Neural cell (in vitro differentiated cells): ENCODE measurements around the gene HERPUD2. TPM values are rescaled to one million over a fixed set of nuclear protein-coding genes. Genes with fewer than 3 reads are reported as not detected.

Experiments used
- H2AFZ ChIP-seq: fragments of 200-600, 300-800 bp; sonication (generic), shearing (Covaris generic); 2 replicates; pipeline ENCODE4 v1.6.0; 2014; ENCODE audit warnings: low read depth, mild to moderate bottlenecking, antibody characterized with exemption, low read length, moderate library complexity
- H3F3A ChIP-seq: fragments of 200-600 bp; shearing (Covaris generic); 2 replicates; pipeline ENCODE4 v1.6.1; 2016; ENCODE audit warnings: mild to moderate bottlenecking, moderate library complexity, mixed read lengths, antibody characterized with exemption, low read length; ENCODE audit not compliant: insufficient read depth, poor library complexity, severe bottlenecking
- H3K27ac ChIP-seq: fragments of 200-600, 300-800 bp; sonication (generic), shearing (Covaris generic); 2 replicates; pipeline ENCODE4 v1.5.1; 2014; ENCODE audit warnings: mild to moderate bottlenecking, low read length, moderate library complexity
- H3K27me3 ChIP-seq: fragments of 300-800, 200-600 bp; sonication (generic), shearing (Covaris generic); 2 replicates; pipeline ENCODE4 v1.6.0; 2014; ENCODE audit warnings: mild to moderate bottlenecking, low read depth, low read length, moderate library complexity; ENCODE audit not compliant: insufficient read depth
- H3K36me3 ChIP-seq: fragments of 300-800, 200-600 bp; sonication (generic), shearing (Covaris generic); 2 replicates; pipeline ENCODE4 v1.5.1; 2014; ENCODE audit warnings: mild to moderate bottlenecking, antibody characterized with exemption, low read length, moderate library complexity; ENCODE audit not compliant: insufficient read depth
- H3K4me2 ChIP-seq: fragments of 300-800, 200-600 bp; sonication (generic), shearing (Covaris generic); 2 replicates; pipeline ENCODE4 v1.6.0; 2014; ENCODE audit warnings: mild to moderate bottlenecking, low read length
- H3K4me3 ChIP-seq: fragments of 300-800, 200-600 bp; sonication (generic), shearing (Covaris generic); 2 replicates; pipeline ENCODE4 v1.5.1; 2014; ENCODE audit warnings: mild to moderate bottlenecking, low read length, moderate library complexity
- H3K79me2 ChIP-seq: fragments of 200-600 bp; shearing (Covaris generic); replicated peaks from 2 replicates; pipeline ENCODE4 v1.6.0; 2014; ENCODE audit warnings: mild to moderate bottlenecking, low read length, moderate library complexity; ENCODE audit not compliant: insufficient read depth
- H3K9ac ChIP-seq: fragments of 300-800, 200-600 bp; sonication (generic), shearing (Covaris generic); 2 replicates; pipeline ENCODE4 v1.6.1; 2016; ENCODE audit warnings: mild to moderate bottlenecking, low read length, mixed read lengths
- H3K9me2 ChIP-seq: fragments of 200-600 bp; shearing (Covaris generic); 2 replicates; pipeline ENCODE4 v1.6.1; 2016; ENCODE audit warnings: mild to moderate bottlenecking, low read length, mixed read lengths; ENCODE audit not compliant: insufficient read depth
- H3K9me3 ChIP-seq: fragments of 200-600, 300-800 bp; sonication (generic), shearing (Covaris generic); 2 replicates; pipeline ENCODE4 v1.6.1; 2016; ENCODE audit warnings: mild to moderate bottlenecking, mixed run types, low read length, moderate library complexity, mixed read lengths
- H4K20me1 ChIP-seq: fragments of 200-600 bp; shearing (Covaris generic); 2 replicates; pipeline ENCODE4 v1.6.1; 2016; ENCODE audit warnings: mild to moderate bottlenecking, mixed run types; ENCODE audit not compliant: insufficient read depth
- EP300 ChIP-seq: fragments of 450-650 bp; conservative IDR thresholded peaks from 2 replicates; pipeline ENCODE4 v1.6.1; 2014; ENCODE audit warnings: antibody characterized with exemption, mild to moderate bottlenecking, moderate library complexity; ENCODE audit not compliant: poor library complexity, severe bottlenecking
- EZH2 ChIP-seq: fragments of 200-600, 300-800 bp; shearing (Covaris generic), sonication (generic); IDR thresholded peaks from 2 replicates; pipeline ENCODE4 v1.6.1; 2014; ENCODE audit warnings: antibody characterized with exemption, low read length, borderline replicate concordance, mild to moderate bottlenecking; ENCODE audit not compliant: insufficient read depth, poor library complexity, severe bottlenecking
- MXI1 ChIP-seq: fragments of 450-650 bp; conservative IDR thresholded peaks from 2 replicates; pipeline ENCODE4 v1.6.1; 2014; ENCODE audit warnings: antibody characterized with exemption, mild to moderate bottlenecking; ENCODE audit not compliant: poor library complexity, severe bottlenecking
- POLR2AphosphoS5 ChIP-seq: IDR thresholded peaks from 2 replicates; pipeline ENCODE4 v1.6.1; 2012
- RAD21 ChIP-seq: fragments of 450-650 bp; conservative IDR thresholded peaks from 2 replicates; pipeline ENCODE4 v1.6.1; 2014; ENCODE audit warnings: antibody characterized with exemption, mild to moderate bottlenecking, moderate library complexity
- SMC3 ChIP-seq: fragments of 450-650 bp; conservative IDR thresholded peaks from 2 replicates; pipeline ENCODE4 v1.6.1; 2014; ENCODE audit warnings: antibody characterized with exemption, mild to moderate bottlenecking, moderate library complexity; ENCODE audit not compliant: poor library complexity
- TAF1 ChIP-seq: IDR thresholded peaks from 2 replicates; pipeline ENCODE4 v1.6.1; 2012; ENCODE audit warnings: low read depth
- polyA plus RNA-seq: library from polyadenylated mRNA; depleted of rRNA; stranded (reverse); fragments of >200 nt; gene quantifications from 2 replicates; pipeline ENCODE4 v1.2.3, GENCODE V29; 2014
- TF ChIP-seq, protein P1 (sequence below): fragments of 450-650 bp; IDR thresholded peaks from 2 replicates; pipeline ENCODE4 v1.5.1; 2014; ENCODE audit warnings: antibody characterized with exemption, mild to moderate bottlenecking, moderate library complexity; ENCODE audit not compliant: poor library complexity, severe bottlenecking
- TF ChIP-seq, protein P2 (sequence below): IDR thresholded peaks from 2 replicates; pipeline ENCODE4 v1.6.1; 2012; ENCODE audit warnings: borderline replicate concordance

Gene HERPUD2
- polyA plus RNA-seq, 1 donor from 2014 or later, result 16.7 TPM

DNA sequence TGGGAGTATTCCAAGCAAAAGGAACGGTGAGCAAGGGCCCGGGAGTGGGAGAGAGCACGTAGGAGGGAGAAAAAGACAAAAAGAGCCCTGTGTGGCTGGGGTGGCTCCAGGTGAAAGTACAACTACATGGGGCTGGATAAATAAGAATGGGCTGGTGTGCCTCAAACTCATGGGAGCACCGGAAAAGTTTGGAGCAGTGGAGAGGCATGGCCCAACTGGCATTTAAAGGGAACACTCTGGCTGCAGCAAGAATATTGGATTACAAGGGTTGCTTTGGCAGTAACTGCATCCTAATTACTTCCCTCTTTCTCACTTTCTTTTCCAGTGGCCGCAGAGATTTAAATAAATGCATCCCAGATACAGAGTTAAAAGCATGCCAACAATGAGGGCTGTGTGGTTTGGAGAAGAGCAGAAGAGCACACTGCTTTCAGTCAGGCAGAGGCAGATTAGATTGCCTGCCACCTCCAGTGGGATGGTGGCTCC, 39.1 kb upstream of the HERPUD2 start:
- no peaks in the 10 kb centered on the region for H3K9me2 ChIP-seq
- H4K20me1 ChIP-seq, result no peaks in the 10 kb centered on the region
- TF ChIP-seq RAD21, result no peak
- TF ChIP-seq SMC3, result no peak
- no peaks in the 10 kb centered on the region for H3K9me3 ChIP-seq
- H3K9ac ChIP-seq, result no peak overlapping the region
- no peaks in the 10 kb centered on the region for H3K79me2 ChIP-seq
- no peaks in the 10 kb centered on the region for H3K27me3 ChIP-seq
- no peak overlapping the region for H3K4me2 ChIP-seq
- no peak overlapping the region for H3K27ac ChIP-seq
- H3K36me3 ChIP-seq, result no peaks in the 10 kb centered on the region
- no peaks in the 10 kb centered on the region for H3F3A ChIP-seq
- H3K4me3 ChIP-seq, result no peak overlapping the region
- no peak overlapping the region for H2AFZ ChIP-seq

DNA sequence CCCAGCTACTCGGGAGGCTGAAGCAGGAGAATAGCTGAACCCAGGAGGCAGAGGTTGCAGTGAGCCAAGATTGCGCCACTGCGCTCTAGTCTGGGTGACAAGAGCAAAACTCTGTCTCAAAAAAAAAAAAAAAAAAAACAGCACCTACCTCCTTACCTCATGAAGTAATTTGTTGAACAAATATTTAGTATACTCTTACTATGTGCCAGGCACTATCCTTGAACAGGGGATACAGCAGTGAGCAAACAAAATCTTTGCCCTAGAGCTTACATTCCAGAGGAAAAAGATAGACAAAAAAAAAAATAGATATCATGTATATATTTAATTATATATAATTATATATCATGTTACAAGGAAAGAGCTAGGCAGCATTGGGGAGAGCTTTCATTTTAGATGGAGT, 36.4 kb upstream of the HERPUD2 start:
- TF ChIP-seq EZH2, result no peak
- TF ChIP-seq SMC3, result no peak
- TF ChIP-seq, protein P1, sequence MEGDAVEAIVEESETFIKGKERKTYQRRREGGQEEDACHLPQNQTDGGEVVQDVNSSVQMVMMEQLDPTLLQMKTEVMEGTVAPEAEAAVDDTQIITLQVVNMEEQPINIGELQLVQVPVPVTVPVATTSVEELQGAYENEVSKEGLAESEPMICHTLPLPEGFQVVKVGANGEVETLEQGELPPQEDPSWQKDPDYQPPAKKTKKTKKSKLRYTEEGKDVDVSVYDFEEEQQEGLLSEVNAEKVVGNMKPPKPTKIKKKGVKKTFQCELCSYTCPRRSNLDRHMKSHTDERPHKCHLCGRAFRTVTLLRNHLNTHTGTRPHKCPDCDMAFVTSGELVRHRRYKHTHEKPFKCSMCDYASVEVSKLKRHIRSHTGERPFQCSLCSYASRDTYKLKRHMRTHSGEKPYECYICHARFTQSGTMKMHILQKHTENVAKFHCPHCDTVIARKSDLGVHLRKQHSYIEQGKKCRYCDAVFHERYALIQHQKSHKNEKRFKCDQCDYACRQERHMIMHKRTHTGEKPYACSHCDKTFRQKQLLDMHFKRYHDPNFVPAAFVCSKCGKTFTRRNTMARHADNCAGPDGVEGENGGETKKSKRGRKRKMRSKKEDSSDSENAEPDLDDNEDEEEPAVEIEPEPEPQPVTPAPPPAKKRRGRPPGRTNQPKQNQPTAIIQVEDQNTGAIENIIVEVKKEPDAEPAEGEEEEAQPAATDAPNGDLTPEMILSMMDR, result no peak
- TF ChIP-seq RAD21, result no peak
- TF ChIP-seq, protein P2, sequence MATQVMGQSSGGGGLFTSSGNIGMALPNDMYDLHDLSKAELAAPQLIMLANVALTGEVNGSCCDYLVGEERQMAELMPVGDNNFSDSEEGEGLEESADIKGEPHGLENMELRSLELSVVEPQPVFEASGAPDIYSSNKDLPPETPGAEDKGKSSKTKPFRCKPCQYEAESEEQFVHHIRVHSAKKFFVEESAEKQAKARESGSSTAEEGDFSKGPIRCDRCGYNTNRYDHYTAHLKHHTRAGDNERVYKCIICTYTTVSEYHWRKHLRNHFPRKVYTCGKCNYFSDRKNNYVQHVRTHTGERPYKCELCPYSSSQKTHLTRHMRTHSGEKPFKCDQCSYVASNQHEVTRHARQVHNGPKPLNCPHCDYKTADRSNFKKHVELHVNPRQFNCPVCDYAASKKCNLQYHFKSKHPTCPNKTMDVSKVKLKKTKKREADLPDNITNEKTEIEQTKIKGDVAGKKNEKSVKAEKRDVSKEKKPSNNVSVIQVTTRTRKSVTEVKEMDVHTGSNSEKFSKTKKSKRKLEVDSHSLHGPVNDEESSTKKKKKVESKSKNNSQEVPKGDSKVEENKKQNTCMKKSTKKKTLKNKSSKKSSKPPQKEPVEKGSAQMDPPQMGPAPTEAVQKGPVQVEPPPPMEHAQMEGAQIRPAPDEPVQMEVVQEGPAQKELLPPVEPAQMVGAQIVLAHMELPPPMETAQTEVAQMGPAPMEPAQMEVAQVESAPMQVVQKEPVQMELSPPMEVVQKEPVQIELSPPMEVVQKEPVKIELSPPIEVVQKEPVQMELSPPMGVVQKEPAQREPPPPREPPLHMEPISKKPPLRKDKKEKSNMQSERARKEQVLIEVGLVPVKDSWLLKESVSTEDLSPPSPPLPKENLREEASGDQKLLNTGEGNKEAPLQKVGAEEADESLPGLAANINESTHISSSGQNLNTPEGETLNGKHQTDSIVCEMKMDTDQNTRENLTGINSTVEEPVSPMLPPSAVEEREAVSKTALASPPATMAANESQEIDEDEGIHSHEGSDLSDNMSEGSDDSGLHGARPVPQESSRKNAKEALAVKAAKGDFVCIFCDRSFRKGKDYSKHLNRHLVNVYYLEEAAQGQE, result no peak
- TF ChIP-seq EP300, result no peak
- no peak for TF ChIP-seq POLR2AphosphoS5
- TF ChIP-seq MXI1, result no peak
- no peak for TF ChIP-seq TAF1
- Histone ChIP-seq H3K79me2 (no peaks in the 10 kb centered on the region), H3F3A (no peaks in the 10 kb centered on the region), H3K9me3 (no peaks in the 10 kb centered on the region), H3K9me2 (no peaks in the 10 kb centered on the region), H3K27ac (no peak overlapping the region), H3K36me3 (no peaks in the 10 kb centered on the region), H3K27me3 (no peaks in the 10 kb centered on the region), H3K4me2 (no peak overlapping the region), H3K4me3 (no peak overlapping the region), H2AFZ (no peak overlapping the region), H3K9ac (no peak overlapping the region), H4K20me1 (no peaks in the 10 kb centered on the region)
